HG03565 (cell line): Measurements from ENCODE around the gene FHIT.
"Not testable (repeated sequence)": the region's sequence is repeated elsewhere in the genome, so short reads cannot be mapped to it uniquely, and the experiment has no call there.

Source experiments
- ATAC-seq: cut with Tn5 transposase; IDR thresholded peaks from one replicate; pipeline ENCODE4 v1.9.1; 2021; ENCODE audit warnings: mild to moderate bottlenecking, moderate library complexity; ENCODE audit not compliant: unreplicated experiment

FHIT gene

GRCh38 chr3:60585918-60586317 is 665.3 kb downstream of the FHIT start:
- ATAC-seq, result no peak

- no peak for ATAC-seq
Measured at GRCh38 chr3:60584250-60584649, 667.0 kb downstream of the FHIT start.

GRCh38 chr3:60582288-60582687 is 669.0 kb downstream of the FHIT start:
- ATAC-seq, result no peak

- ATAC-seq, result no peak
Measured at GRCh38 chr3:60580809-60581208, 670.4 kb downstream of the FHIT start.

GRCh38 chr3:60579734-60580133 is 671.5 kb downstream of the FHIT start:
- ATAC-seq, result no peak

- ATAC-seq, result no peak
Measured at GRCh38 chr3:60578936-60579335, 672.3 kb downstream of the FHIT start.

GRCh38 chr3:60577601-60578000 is 673.7 kb downstream of the FHIT start:
- ATAC-seq, result no peak

GRCh38 chr3:60575718-60576272 is 675.5 kb downstream of the FHIT start:
- ATAC-seq, result no peak

GRCh38 chr3:60574046-60574769 is 677.0 kb downstream of the FHIT start:
- no peak for ATAC-seq

- no peak for ATAC-seq
Measured at GRCh38 chr3:60573494-60573893, 677.8 kb downstream of the FHIT start.

- no peak for ATAC-seq
Measured at GRCh38 chr3:60571511-60571910, 679.7 kb downstream of the FHIT start.

GRCh38 chr3:60557122-60557521 is 694.1 kb downstream of the FHIT start:
- ATAC-seq, result no peak

- ATAC-seq, result peak; percentile 90
Measured at GRCh38 chr3:60555686-60556354, 695.4 kb downstream of the FHIT start.

- no peak for ATAC-seq
Measured at GRCh38 chr3:60553144-60553543, 698.1 kb downstream of the FHIT start.

- no peak for ATAC-seq
Measured at GRCh38 chr3:60552581-60552980, 698.7 kb downstream of the FHIT start.

GRCh38 chr3:60551455-60552209 is 699.6 kb downstream of the FHIT start:
- no peak for ATAC-seq

GRCh38 chr3:60549863-60550262 is 701.4 kb downstream of the FHIT start:
- no peak for ATAC-seq

- ATAC-seq, result no peak
Measured at GRCh38 chr3:60542995-60543394, 708.3 kb downstream of the FHIT start.

GRCh38 chr3:60539394-60539793 is 711.9 kb downstream of the FHIT start:
- not testable (repeated sequence) for ATAC-seq

GRCh38 chr3:60536420-60536819 is 714.8 kb downstream of the FHIT start:
- ATAC-seq, result peak; percentile 65

GRCh38 chr3:60531759-60532158 is 719.5 kb downstream of the FHIT start:
- ATAC-seq, result no peak

GRCh38 chr3:60528651-60529050 is 722.6 kb downstream of the FHIT start:
- no peak for ATAC-seq
